Neuronal stem cell (in vitro differentiated cells): ENCODE results near the gene TMPRSS3.

ENCODE experiments used
- DNase-seq: peaks from one replicate; pipeline ENCODE4 v3.0.0-alpha.2; 2013; ENCODE audit warnings: low spot score
- H2AFZ ChIP-seq: one replicate; pipeline ENCODE4 v1.6.1; 2013; ENCODE audit warnings: mild to moderate bottlenecking, low read length, inconsistent platforms
- H2AK5ac ChIP-seq: 2 replicates; pipeline ENCODE4 v1.6.1; 2013; ENCODE audit warnings: low read depth, mild to moderate bottlenecking, inconsistent platforms, low read length, moderate library complexity, mixed read lengths
- H2BK120ac ChIP-seq: 2 replicates; pipeline ENCODE4 v1.6.1; 2013; ENCODE audit warnings: low read depth, mild to moderate bottlenecking, inconsistent platforms, low read length, moderate library complexity, mixed read lengths
- H2BK12ac ChIP-seq: one replicate; pipeline ENCODE4 v1.6.1; 2013; ENCODE audit warnings: low read length, inconsistent platforms
- H2BK15ac ChIP-seq: 2 replicates; pipeline ENCODE4 v1.6.1; 2013; ENCODE audit warnings: mild to moderate bottlenecking, low read length, inconsistent platforms, mixed read lengths
- H2BK5ac ChIP-seq: one replicate; pipeline ENCODE4 v1.6.1; 2013; ENCODE audit warnings: inconsistent platforms, mild to moderate bottlenecking, low read length, moderate library complexity
- H3K14ac ChIP-seq: one replicate; pipeline ENCODE4 v1.6.1; 2013; ENCODE audit warnings: low read length, inconsistent platforms
- H3K18ac ChIP-seq: 2 replicates; pipeline ENCODE4 v1.6.1; 2013; ENCODE audit warnings: low read length, inconsistent platforms
- H3K23ac ChIP-seq: 2 replicates; pipeline ENCODE4 v1.6.1; 2013; ENCODE audit warnings: low read depth, mild to moderate bottlenecking, mixed read lengths, low read length, inconsistent platforms; ENCODE audit not compliant: poor library complexity
- H3K27ac ChIP-seq: replicated peaks from 3 replicates; pipeline ENCODE4 v1.5.1; 2013; ENCODE audit warnings: low read length, inconsistent platforms
- H3K27me3 ChIP-seq, 3 experiments: 2 replicates each; pipeline ENCODE4 v1.6.1; 2013; ENCODE audit warnings: low read length in 3 of 3, mild to moderate bottlenecking in 2 of 3, inconsistent platforms in 1 of 3, low read depth in 1 of 3, mixed read lengths in 1 of 3, moderate library complexity in 1 of 3; ENCODE audit not compliant: control insufficient read depth in 3 of 3, insufficient read depth in 3 of 3
- H3K36me3 ChIP-seq, 2 donors: replicated peaks in 1 of 2; 2 replicates each; pipeline ENCODE4 v1.6.1; 2013; ENCODE audit warnings: low read length in 2 of 2; ENCODE audit not compliant: control insufficient read depth in 2 of 2, insufficient read depth in 2 of 2
- H3K4ac ChIP-seq: 2 replicates; pipeline ENCODE4 v1.6.1; 2013; ENCODE audit warnings: inconsistent platforms, mild to moderate bottlenecking, low read length, moderate library complexity
- H3K4me1 ChIP-seq, 2 donors: 1 replicate in 1 of 2; 2 replicates in 1 of 2; pipeline ENCODE4 v1.6.1; 2013; ENCODE audit warnings: low read length in 2 of 2, low read depth in 1 of 2; ENCODE audit not compliant: control insufficient read depth in 2 of 2, insufficient read depth in 1 of 2
- H3K4me2 ChIP-seq: one replicate; pipeline ENCODE4 v1.6.1; 2013; ENCODE audit warnings: mild to moderate bottlenecking, low read length, inconsistent platforms; ENCODE audit not compliant: insufficient read depth, poor library complexity, severe bottlenecking
- H3K4me3 ChIP-seq, 2 donors: 2 replicates each; pipeline ENCODE4 v1.5.1; 2013; ENCODE audit warnings: low read length in 2 of 2, mild to moderate bottlenecking in 2 of 2, inconsistent platforms in 1 of 2, moderate library complexity in 1 of 2
- H3K79me1 ChIP-seq: one replicate; pipeline ENCODE4 v1.6.1; 2013; ENCODE audit warnings: low read depth, mild to moderate bottlenecking, inconsistent platforms, low read length, moderate library complexity
- H3K9ac ChIP-seq: one replicate; pipeline ENCODE4 v1.6.1; 2013; ENCODE audit warnings: mild to moderate bottlenecking, low read depth, low read length, inconsistent platforms; ENCODE audit not compliant: poor library complexity
- H3K9me3 ChIP-seq, 2 donors: replicated peaks in 1 of 2; 2 replicates each; pipeline versions ENCODE3 to v1.6.1; 2013; ENCODE audit warnings: low read length in 2 of 2, mild to moderate bottlenecking in 2 of 2, inconsistent platforms in 1 of 2, low read depth in 1 of 2, mixed read lengths in 1 of 2, moderate library complexity in 1 of 2; ENCODE audit not compliant: control insufficient read depth in 2 of 2, insufficient read depth in 1 of 2
- H4K8ac ChIP-seq: one replicate; pipeline ENCODE4 v1.6.1; 2013; ENCODE audit warnings: low read depth, mild to moderate bottlenecking, inconsistent platforms, low read length, moderate library complexity
- H4K91ac ChIP-seq: one replicate; pipeline ENCODE4 v1.6.1; 2013; ENCODE audit warnings: low read length, low read depth, mild to moderate bottlenecking, inconsistent platforms; ENCODE audit not compliant: poor library complexity
- WGBS, 2 donors: extraction: QIAGEN DNeasy Blood & Tissue Kit; methylation state at CpG; one replicate each; pipeline ENCODE4 v1.1.7; 2013; ENCODE audit warnings: missing lambda C conversion rate in 2 of 2, mixed read lengths in 1 of 2; ENCODE audit not compliant: insufficient read length in 2 of 2, insufficient replicate concordance in 1 of 2; ENCODE audit errors: extremely low coverage in 2 of 2; 5-methylcytosine and 5-hydroxymethylcytosine counted together

The TMPRSS3 gene

DNA sequence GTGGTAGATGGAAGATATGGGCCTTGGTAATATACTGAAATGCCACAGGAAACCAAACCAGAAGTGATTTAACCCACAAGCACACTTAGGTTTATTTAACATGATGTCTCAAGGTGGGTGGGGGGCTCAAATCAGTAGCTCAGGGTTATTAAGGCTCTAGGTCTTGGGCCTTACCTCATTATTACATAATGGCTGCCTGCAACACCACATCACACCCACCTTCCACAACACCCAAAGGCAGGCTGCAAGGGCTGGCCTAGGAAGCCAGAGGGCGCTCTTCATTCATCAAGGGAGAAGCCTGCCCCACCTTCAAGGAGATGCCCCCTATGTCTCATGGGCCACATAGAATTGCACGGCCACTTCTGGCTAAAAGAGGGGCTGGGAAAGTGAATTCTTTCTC is 35.5 kb downstream of the TMPRSS3 start:
- Histone ChIP-seq H3K9ac (no peak overlapping the region), H3K27ac (no peak overlapping the region), H2BK15ac (no peak overlapping the region), H3K23ac (no peak overlapping the region), H2AFZ (no peak overlapping the region), H3K14ac (no peak overlapping the region), H3K9me3 (peaks cover 0 to 8% of the 10 kb centered on the region in 2 donors), H3K4ac (no peak overlapping the region), H3K4me2 (no peak overlapping the region), H4K91ac (no peak overlapping the region), H4K8ac (no peak overlapping the region), H3K27me3 (no peaks in the 10 kb centered on the region), H3K36me3 (no peaks in the 10 kb centered on the region), H2AK5ac (no peak overlapping the region), H2BK120ac (no peak overlapping the region), H3K79me1 (no peaks in the 10 kb centered on the region), H2BK5ac (no peak overlapping the region), H2BK12ac (no peak overlapping the region), H3K18ac (no peak overlapping the region), H3K4me1 (no peaks in the 10 kb centered on the region), H3K4me3 (no peak overlapping the region)
- WGBS, 2 donors, result no CpG with 5 or more reads among the region's 2 CpGs
- no peak for DNase-seq

DNA sequence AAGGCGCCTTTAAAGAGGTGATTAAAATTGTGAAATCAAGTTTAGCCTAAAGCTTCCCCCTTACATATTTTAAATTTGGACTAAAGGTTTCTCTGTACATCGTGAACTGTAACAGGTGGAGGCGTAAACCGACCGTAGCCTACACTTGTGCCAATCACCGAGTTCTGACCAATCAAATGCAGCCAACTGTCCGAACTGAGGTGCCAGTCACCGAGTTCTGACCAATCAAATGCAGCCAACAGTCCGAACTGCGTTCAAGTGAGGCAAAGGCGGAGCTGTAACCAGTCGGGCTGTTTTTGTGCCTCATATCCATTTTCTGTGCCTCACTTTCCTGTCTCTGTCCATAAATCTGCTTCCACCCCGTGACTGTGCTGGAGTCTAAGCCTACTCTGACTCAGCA is 36.9 kb downstream of the TMPRSS3 start:
- Histone ChIP-seq H3K4me1 (no peaks in the 10 kb centered on the region), H3K23ac (no peak overlapping the region), H3K27me3 (no peaks in the 10 kb centered on the region), H3K9ac (no peak overlapping the region), H3K79me1 (no peaks in the 10 kb centered on the region), H3K27ac (no peak overlapping the region), H3K14ac (no peak overlapping the region), H2BK12ac (no peak overlapping the region), H4K8ac (no peak overlapping the region), H3K36me3 (no peaks in the 10 kb centered on the region), H2AK5ac (no peak overlapping the region), H3K4me3 (no peak overlapping the region), H2AFZ (no peak overlapping the region), H3K9me3 (peaks cover 0 to 8% of the 10 kb centered on the region in 2 donors), H3K4me2 (no peak overlapping the region), H3K18ac (peak overlapping the region; percentile 21), H4K91ac (no peak overlapping the region), H3K4ac (no peak overlapping the region), H2BK120ac (no peak overlapping the region), H2BK5ac (no peak overlapping the region), H2BK15ac (no peak overlapping the region)
- no CpG with 5 or more reads among the region's 13 CpGs for WGBS, 2 donors
- no peak for DNase-seq

DNA sequence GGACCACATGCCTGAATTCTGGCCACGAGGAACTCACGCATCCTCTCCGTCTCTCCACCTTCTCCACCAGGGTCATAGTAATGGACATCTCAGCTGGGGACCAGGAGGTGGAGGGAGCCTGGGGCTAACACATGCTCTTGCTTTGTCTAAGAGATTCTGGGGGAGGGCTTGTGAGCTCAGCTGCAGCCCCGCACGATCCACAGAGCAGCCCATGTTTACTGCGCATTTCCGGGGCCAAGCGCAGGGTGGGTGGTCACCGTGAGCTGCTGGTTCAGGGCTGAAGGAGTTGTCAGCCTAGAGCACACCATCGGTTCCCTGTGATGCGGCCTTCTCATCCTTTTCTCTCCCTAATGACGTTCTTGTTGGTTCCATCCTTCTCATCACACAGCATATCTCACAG is 37.6 kb downstream of the TMPRSS3 start:
- Histone ChIP-seq H3K27ac (no peak overlapping the region), H3K18ac (no peak overlapping the region), H3K14ac (no peak overlapping the region), H2AK5ac (no peak overlapping the region), H3K4me3 (no peak overlapping the region), H3K4me1 (no peaks in the 10 kb centered on the region), H3K9ac (no peak overlapping the region), H2BK5ac (no peak overlapping the region), H3K36me3 (no peaks in the 10 kb centered on the region), H3K4ac (no peak overlapping the region), H3K27me3 (no peaks in the 10 kb centered on the region), H2BK15ac (no peak overlapping the region), H2BK120ac (no peak overlapping the region), H2BK12ac (no peak overlapping the region), H4K8ac (no peak overlapping the region), H3K23ac (peak overlapping the region; percentile 37), H2AFZ (no peak overlapping the region), H4K91ac (no peak overlapping the region), H3K9me3 (peaks cover 0 to 8% of the 10 kb centered on the region in 2 donors), H3K79me1 (no peaks in the 10 kb centered on the region), H3K4me2 (no peak overlapping the region)
- DNase-seq, result no peak
- WGBS, 2 donors, result no CpG with 5 or more reads among the region's 12 CpGs

DNA sequence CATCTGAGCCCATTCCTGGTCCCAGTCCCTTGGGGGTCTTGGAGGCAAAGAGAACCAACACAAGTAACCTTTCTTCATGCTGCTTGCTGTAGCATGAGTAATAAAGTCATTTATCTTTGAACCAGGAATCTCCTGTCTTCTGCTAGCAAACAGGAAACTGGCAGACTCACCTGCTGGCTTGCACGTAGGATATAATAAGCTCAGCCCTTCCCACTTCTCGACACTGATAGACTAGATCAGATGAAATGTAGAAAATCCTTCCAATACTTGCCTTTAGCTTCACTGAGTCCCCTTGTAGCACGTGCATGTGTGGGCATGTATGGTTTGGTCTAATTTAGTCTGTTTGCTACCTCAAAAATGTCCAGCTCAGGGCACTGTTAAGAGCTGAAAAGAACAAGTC is 38.5 kb downstream of the TMPRSS3 start:
- H3K27me3 ChIP-seq, result no peaks in the 10 kb centered on the region
- no peak overlapping the region for H2AFZ ChIP-seq
- no peak overlapping the region for H2BK15ac ChIP-seq
- no peak for DNase-seq
- no peak overlapping the region for H2BK120ac ChIP-seq
- no peak overlapping the region for H3K18ac ChIP-seq
- no peak overlapping the region for H3K4me3 ChIP-seq
- WGBS, 2 donors, result no CpG with 5 or more reads among the region's 3 CpGs
- no peak overlapping the region for H4K8ac ChIP-seq
- H2BK5ac ChIP-seq, result no peak overlapping the region
- H2BK12ac ChIP-seq, result no peak overlapping the region
- H3K4ac ChIP-seq, result no peak overlapping the region
- H3K4me1 ChIP-seq, result no peaks in the 10 kb centered on the region
- no peak overlapping the region for H2AK5ac ChIP-seq
- no peaks in the 10 kb centered on the region for H3K79me1 ChIP-seq
- no peak overlapping the region for H3K9ac ChIP-seq
- no peak overlapping the region for H4K91ac ChIP-seq
- peaks cover 0 to 8% of the 10 kb centered on the region in 2 donors for H3K9me3 ChIP-seq
- no peak overlapping the region for H3K4me2 ChIP-seq
- no peak overlapping the region for H3K27ac ChIP-seq
- H3K23ac ChIP-seq, result no peak overlapping the region
- H3K14ac ChIP-seq, result no peak overlapping the region
- no peaks in the 10 kb centered on the region for H3K36me3 ChIP-seq
